Endothelial cell of umbilical vein (primary cell): ENCODE data around the gene VPS52.
A peak's percentile ranks its signal among the peaks of the same experiment; 100 is the strongest.

Experiments used
- EZH2 ChIP-seq: IDR thresholded peaks from 2 replicates; pipeline ENCODE4 v1.6.1; 2012; ENCODE audit warnings: borderline replicate concordance, low read depth, mild to moderate bottlenecking, moderate library complexity, low read length, inconsistent platforms; ENCODE audit not compliant: severe bottlenecking
- FOS ChIP-seq: IDR thresholded peaks from 2 replicates; pipeline ENCODE4 v1.6.1; 2011; ENCODE audit warnings: mild to moderate bottlenecking, low read length, moderate library complexity, borderline replicate concordance; ENCODE audit not compliant: insufficient read depth
- GATA2 ChIP-seq: IDR thresholded peaks from 2 replicates; pipeline ENCODE4 v1.7.0; 2011; ENCODE audit warnings: low read depth, mild to moderate bottlenecking, moderate library complexity, mixed read lengths, low read length; ENCODE audit not compliant: insufficient read length, insufficient read depth
- MYC ChIP-seq: IDR thresholded peaks from one replicate; pipeline ENCODE4 v1.6.1; 2011; ENCODE audit warnings: mild to moderate bottlenecking, low read depth, low read length
- POLR2A ChIP-seq: IDR thresholded peaks from 2 replicates; pipeline ENCODE4 v1.6.1; 2012; ENCODE audit warnings: low read depth, mild to moderate bottlenecking, control low read depth, low read length
- POLR2AphosphoS5 ChIP-seq: IDR thresholded peaks from 2 replicates; pipeline ENCODE4 v1.6.1; 2012; ENCODE audit warnings: low read depth, mild to moderate bottlenecking, control low read depth, low read length, moderate library complexity; ENCODE audit not compliant: insufficient read depth
- TF ChIP-seq, protein P1 (sequence below), 2 donors: IDR thresholded peaks; 1 replicate in 1 of 2; 2 replicates in 1 of 2; pipeline ENCODE4 v1.5.1; 2011; ENCODE audit warnings: low read length in 2 of 2, mild to moderate bottlenecking in 2 of 2, moderate library complexity in 2 of 2, control low read depth in 1 of 2, inconsistent platforms in 1 of 2, low read depth in 1 of 2; ENCODE audit not compliant: insufficient read depth in 1 of 2; ENCODE audit errors: extremely low read depth in 1 of 2
- TF ChIP-seq, protein P2 (sequence below): IDR thresholded peaks from 2 replicates; pipeline ENCODE4 v1.6.1; 2011; ENCODE audit not compliant: insufficient read depth, insufficient read length

DNA sequence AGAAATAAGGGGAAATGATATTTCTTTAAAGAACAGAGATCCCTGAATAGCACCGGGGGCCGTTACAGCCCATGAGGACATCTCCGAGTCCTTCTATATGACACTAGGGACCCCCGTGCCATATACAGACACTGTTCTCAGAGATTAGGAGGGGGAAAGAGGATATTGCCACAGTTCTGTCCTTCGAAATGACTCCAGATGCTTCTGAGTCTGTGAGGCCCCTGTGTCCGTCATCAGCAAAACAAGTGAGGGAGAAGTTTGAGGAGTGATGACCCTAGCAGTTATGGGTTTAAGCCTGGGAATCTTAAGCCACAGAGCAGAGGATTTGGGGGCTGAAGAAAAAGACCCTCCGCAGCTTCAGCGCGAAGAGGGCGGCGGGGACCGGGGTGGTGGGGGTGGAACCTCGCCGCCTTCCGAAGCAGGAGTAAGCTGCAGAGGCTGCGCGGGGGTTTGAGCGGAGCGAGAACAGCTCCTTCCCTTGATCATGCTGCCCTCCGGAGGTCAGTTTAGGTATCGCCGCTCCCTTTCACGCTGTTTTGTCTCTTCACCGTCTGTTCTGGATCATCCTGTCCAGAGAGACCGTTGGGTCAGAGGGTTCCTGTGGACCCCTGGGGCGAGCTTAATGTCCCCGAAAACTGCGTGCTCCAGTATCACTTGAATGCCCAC lies 23.6 kb downstream of the VPS52 start:
- TF ChIP-seq POLR2A = no peak
- TF ChIP-seq, protein P1, sequence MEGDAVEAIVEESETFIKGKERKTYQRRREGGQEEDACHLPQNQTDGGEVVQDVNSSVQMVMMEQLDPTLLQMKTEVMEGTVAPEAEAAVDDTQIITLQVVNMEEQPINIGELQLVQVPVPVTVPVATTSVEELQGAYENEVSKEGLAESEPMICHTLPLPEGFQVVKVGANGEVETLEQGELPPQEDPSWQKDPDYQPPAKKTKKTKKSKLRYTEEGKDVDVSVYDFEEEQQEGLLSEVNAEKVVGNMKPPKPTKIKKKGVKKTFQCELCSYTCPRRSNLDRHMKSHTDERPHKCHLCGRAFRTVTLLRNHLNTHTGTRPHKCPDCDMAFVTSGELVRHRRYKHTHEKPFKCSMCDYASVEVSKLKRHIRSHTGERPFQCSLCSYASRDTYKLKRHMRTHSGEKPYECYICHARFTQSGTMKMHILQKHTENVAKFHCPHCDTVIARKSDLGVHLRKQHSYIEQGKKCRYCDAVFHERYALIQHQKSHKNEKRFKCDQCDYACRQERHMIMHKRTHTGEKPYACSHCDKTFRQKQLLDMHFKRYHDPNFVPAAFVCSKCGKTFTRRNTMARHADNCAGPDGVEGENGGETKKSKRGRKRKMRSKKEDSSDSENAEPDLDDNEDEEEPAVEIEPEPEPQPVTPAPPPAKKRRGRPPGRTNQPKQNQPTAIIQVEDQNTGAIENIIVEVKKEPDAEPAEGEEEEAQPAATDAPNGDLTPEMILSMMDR (IDR thresholded peaks at IDR 0.05; ENCODE audit: extremely low read depth in 1 of 2, insufficient read depth in 1 of 2, low read depth in 1 of 2, low read length in 2 of 2) = peak; percentile 81 to 93
- no peak for TF ChIP-seq MYC
- no peak for TF ChIP-seq EZH2
- no peak for TF ChIP-seq POLR2AphosphoS5
- TF ChIP-seq FOS = no peak
- TF ChIP-seq, protein P2, sequence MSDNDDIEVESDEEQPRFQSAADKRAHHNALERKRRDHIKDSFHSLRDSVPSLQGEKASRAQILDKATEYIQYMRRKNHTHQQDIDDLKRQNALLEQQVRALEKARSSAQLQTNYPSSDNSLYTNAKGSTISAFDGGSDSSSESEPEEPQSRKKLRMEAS = no peak
- no peak for TF ChIP-seq GATA2
